ENCODE results near the gene PLD4.

- TF ChIP-seq CTCF (IDR thresholded peaks at IDR 0.05), result no peak
- no peak for TF ChIP-seq EP300 (IDR thresholded peaks at IDR 0.05)
- TF ChIP-seq POLR2A (IDR thresholded peaks at IDR 0.05), result no peak
- no peak for TF ChIP-seq POLR2AphosphoS5 (IDR thresholded peaks at IDR 0.05)
Observed at GRCh38 chr14:104933746-104934733, 9.4 kb downstream of the PLD4 start.

Data from gastroesophageal sphincter (tissue), 3 donors.